Stimulated activated CD8-positive, alpha-beta memory T cell treated with anti-CD3 and anti-CD28 coated beads, Interleukin-12 subunit alpha, Interleukin-12 subunit beta, amount 100 ng/mL, for 1 hour (primary cell): Measurements from ENCODE around the gene PCYT2.
A peak's percentile ranks its signal among the peaks of the same experiment; 100 is the strongest.
"Not testable (repeated sequence)": the region's sequence is repeated elsewhere in the genome, so short reads cannot be mapped to it uniquely, and the experiment has no call there.

ENCODE experiments used
- DNase-seq: peaks from one replicate; pipeline ENCODE4 v3.0.0-alpha.2; 2020; ENCODE audit warnings: low read depth

The PCYT2 gene

DNA sequence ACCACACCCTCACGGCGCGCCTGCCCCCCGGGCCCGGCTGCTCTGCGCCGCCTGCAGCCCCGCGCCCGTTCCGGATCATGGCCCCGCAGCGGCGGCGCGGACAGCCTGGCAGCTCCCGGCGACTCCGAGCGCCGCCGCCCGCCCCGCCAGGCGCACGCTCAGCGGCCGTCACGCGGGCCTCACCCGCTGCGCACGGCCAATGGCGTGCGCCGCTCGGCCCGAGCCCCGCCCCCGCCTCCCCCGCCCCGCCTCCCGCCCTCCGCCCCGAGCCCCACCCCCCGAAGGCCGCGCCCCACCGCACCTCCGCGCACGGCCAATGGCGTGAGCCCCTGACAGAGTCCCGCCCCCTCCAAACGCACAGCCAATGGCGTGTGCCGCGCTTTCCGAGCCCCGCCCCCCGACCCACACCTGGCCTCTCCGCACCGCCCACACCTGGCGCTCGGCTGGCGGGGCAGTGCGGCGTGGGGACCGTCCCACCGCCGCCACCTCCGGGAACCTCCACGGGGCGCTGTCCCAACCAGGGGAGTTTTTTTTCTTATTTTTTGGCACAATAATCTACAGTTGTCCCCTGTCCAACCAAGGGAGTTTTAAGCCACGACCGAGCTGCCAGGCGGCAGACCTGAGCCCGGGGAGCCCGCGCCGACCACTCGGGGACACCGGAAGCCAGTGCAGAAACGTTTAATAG is at the start of gene PCYT2:
TSS of gene PCYT2 (minus strand) at position 123 of the 685 bp plus-strand sequence. CDS start at position 79, 44 bp downstream.
- peak; percentile 90 for DNase-seq

DNA sequence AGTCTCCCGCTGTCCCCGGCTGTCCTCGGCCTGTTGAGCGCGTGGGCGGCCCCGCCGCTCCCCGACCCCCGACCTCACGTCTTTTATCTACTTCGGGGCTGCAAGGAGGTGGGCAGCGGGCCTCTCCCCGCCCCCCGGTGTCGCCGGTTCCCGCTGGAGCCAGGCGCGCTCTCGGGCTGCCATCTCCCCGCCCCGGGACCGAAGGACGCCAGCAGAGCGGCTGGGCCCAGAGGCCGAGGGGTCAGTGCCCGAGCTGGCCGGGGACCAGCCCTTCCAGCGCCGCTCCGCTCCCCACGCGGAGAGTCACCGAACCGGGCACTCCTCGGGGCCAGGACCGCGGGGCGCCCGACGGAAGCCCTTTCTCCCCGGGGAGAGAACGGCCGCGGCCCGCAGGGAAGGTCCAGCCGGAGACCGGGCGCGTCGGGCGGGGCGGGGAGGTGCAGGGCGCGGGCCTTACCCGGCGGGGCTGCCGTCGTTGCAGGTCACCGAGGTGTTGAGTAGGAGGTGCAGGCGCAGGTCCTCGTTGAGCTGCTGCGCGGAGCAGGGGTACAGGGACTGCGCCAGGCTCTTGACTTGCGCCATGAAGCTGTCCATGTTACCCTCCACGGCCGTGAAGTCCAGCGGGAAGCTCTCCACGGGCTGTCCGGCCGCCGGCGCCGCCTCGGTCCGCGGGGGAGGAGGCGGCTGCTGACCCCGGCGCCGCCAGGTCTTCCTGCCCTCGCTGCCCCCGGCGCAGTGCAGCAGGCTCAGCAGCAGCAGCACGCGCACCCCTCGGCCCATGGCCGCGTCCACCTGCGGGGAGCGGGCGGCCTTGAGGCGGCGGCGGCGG is 49.1 kb upstream of the PCYT2 start:
- DNase-seq: no peak

DNA sequence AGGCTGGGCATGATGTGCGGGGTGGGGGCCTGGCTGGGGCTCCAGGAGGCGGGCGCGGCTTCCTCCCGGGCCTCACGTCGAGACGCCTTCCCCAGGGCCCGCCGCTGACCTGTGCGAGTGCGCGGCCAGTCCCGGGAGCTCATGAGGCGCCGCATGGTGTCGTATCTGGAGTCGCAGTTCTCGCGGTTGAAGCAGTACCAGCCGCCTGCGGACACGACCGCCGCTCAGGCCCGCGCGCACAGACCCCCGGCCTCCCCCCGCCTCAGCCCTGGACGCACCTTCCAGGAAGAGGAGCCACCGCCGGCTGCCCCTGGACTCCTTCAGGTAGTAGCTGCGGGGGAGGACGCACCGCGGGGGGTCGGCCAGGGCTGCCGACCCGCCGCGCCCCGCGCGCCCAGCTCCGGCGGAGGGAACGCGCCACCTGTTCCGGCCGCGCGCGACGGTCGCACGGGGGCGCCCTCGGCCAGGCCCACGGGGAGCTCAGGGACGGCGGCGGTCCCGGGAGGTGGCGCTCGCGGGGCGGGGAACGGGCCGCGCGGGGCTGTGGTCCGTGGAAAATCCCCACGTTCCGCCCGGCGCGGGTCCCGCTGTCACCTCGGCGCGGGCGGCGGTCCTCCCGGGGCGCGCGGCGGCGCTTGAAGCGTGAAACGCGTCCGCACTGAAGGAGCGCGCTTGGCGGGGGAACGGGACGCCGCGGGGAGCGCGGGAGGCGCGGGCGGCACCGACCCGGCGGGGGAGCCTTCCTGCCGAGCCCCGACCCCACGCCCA is 48.3 kb upstream of the PCYT2 start:
- DNase-seq: peak; percentile 73

DNA sequence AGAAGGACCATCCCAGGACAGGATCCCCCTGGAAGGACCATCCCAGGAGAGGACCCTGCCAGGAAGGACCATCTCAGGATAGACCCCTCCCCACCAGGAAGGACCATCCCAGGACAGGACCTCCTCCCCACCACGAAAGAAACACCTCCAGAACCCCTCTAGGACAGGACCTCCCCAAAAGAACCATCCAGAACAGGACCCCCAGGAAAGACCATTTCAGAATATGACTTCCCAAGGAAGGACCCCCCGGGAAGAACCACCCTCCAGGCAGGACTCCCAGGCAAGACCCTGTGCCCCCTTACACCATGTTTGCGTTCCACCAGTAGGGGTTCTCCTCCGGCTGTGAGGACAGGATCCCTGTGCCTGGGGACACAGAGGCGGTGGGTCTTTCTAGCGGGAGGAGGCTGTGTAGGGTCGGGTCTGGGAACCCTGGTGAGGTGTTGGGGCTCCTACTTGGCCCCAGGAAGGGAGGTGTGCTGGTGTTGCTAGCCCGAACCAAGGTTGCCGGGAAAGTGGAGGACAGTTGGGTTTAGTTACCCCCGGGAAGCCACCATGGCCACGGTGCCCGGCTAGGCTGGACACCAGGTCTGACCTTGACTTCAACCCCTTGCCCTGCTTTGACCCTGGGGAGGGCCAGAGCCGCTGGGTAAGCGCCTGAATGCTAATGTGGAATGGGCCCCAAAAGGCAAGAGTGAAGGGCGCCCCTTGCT is 47.6 kb upstream of the PCYT2 start:
- no peak for DNase-seq

DNA sequence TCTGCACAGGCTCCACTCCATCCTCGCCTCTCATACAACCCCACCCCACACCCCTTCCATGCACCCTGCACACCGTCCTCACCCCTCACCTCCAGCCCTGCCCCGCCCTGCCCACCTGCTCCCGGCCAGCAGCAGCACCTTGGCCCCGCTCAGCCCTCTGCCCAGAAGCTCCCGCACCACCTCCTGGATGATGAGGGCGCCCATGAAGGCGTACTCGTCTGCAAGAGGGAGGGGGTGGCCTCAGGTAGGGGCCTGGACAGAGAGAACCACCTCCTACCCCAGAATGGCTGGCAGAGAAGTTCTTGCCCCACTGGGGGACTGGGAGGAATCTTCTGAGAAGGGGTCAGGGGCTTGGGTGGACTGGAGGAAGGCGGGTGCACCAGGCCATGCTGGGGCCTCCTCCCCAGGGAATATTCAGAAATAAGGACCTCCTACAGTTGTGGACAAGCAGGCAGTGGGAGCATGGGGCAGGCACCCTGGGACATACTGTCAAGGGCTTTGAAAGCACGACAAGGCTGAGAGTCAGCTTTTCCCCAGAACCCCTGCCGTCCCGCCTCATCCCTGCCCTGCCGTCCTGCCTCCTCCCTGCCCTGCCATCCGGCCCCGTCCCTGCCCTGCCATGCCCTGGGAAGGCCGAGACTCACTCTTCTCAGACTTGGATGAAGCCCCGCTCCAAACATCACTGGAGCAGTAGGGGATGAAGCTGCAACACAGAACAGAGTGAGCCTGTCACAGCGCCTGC is 46.7 kb upstream of the PCYT2 start:
- no peak for DNase-seq

DNA sequence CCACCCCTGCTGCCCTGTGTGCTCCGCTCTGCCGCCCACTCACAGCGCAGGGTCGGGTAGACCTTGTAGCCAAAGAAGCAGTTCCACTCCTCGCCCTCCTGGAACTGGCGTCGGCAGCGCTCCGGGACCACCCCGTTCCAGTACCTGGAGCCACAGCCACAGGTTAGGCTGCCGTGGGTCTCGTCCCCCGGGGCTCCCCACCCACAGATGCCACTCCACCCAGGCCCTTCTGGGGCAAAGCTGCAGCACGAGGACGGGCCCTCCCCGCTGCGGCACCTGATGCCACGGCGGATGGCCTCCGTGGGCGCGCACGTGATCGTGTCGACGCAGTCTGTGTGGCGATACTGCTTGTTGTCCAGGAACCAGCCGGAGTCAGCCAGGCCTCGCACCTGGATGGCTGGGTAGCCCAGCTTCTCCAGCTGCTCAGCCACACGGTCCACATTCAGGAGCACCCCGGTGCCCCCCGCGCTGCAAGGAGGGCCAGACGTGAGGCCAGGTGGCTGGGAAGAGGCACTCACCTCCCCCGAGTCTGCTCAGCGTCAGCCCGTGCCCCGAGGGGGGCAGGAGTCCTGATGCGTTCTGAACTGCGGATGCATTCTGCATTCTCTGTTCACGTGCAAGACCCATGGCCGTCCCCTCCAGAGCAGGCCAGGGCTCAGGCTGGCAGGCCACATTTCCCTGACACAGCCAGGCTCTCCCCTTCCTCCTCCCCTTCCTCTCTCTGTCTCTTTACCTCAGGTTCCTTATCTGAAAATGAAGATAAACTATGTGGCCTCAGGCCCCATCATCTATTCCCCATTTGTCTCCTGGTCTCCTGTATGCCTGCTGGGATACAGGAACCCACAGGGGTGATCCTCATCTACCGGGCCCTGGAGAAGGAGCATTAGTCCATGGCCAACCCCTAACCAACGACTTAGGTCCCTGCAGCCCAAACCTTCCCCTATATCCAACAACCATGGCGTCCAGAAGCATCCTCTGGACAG is 45.7 kb upstream of the PCYT2 start:
- no peak for DNase-seq

DNA sequence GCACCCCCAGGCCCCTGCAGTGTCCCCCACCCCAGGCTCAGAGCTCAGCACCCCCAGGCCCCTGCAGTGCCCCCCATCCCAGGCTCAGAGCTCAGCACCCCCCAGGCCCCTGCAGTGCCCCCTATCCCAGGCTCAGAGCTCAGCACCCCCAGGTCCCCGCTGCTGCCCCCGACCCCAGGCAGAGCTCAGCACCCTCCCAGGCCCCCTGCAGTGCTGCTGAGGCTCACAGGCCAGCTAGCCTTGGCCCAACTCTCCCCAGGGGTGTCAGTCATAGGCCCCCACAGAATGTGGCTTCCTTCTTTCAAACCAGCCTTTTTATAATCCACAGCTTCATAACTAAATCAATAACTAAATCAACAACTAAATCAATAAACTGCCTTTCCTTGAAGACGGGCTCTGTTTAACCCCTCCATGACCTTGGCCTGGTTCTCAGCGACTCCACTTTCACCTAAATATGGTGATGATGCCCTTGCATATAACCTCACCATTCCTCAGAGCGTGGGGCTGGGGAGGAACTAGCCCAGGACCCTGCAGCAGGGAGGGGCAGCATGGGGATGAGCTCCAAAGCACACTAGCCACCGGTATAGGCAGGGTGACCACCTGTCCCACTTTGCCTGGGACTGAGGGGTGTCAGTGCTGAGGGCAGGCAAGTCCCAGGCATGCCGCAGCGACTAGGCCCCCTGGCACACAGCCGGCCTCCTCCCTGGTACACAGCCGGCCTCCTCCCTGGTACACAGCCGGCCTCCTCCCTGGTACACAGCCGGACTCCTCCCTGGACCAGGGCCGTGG is 44.8 kb upstream of the PCYT2 start:
- no peak for DNase-seq

DNA sequence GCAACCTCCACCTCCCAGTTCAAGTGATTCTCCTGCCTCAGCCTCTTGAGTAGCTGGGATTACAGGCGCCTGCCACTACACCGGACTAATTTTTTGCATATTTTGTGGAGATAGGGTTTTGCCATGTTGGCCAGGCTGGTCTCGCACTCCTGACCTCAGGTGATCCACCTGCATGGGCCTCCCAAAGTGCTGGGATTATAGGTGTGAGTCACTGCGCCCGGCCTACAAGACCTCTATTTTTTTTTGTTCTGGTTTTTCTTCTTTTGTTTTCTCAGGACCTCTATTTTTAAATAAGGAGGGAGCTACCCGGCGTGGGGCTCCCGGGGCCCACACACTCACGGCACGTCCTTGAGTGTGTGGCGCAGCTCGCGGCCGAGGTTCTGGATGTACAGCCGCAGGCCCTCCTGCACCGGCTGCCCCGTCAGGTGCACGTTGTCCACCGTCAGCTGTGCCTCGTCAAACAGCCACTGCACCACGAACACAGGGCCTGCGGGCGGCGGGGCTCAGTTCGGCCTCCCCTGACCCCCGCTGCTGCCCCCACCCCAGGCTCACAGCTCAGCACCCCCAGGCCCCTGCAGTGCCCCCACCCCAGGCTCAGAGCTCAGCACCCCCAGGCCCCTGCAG is 44.0 kb upstream of the PCYT2 start:
- no peak for DNase-seq

DNA sequence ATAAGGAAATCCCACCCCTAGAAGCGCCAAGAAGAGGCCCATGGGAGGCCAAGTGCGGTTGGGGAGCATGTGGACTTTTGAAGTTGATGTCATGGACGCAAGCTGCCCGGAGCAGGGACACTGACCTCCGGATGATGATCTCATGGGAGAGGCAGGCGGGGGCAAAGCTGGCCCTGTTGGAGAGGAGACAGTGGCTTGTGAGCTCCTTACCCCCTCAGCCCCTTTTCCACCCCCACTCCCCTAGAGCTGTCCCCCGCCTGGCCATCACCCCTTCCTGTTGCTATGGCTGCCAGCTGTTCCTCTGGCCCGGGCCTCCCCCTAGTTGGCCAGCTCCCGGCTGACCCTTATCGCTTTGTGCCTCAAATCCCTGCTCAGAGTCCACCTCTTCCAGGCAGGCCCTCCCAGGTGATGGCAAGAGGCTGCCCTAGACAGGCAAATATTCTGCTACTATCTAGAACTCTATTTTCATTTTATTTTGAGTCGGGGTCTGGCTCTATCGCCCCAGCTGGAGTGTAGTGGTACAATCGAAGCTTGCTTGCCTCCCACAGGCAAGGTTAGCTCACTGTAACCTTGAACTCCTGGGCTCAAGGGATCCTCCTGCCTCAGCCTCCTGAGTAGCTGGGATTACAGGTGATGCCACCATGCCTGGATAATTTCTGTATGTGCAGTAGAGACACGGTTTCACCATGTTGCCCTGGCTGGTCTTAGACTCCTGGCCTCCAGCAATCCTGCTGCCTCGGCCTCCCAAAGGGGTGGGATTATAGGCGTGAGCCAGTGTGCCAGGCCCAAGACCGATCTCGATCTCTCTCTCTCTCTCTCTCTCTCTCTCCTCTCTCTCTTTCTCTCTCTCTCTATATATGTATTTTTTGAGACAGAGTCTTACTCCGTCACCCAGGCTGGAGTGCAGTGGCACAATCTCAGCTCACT is 43.2 kb upstream of the PCYT2 start:
- DNase-seq: no peak

DNA sequence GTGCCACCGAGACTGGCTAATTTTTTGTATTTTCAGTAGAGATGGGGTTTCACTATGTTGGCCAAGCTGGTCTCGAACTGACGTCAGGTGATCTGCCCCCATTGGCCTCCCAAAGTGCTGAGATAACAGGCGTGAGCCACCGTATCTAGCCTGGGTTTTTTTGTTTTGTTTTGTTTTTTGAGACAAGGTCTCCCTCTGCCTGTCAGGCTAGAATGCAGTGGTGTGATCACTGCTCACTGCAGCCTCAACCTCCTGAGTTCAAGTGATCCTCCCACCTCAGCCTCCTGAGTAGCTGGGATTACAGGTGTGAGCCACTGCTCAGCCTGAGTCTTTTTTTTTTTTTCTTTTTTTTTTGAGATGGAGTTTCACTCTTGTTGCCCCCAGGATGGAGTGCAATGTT is 42.2 kb upstream of the PCYT2 start:
- DNase-seq: not testable (repeated sequence)

DNA sequence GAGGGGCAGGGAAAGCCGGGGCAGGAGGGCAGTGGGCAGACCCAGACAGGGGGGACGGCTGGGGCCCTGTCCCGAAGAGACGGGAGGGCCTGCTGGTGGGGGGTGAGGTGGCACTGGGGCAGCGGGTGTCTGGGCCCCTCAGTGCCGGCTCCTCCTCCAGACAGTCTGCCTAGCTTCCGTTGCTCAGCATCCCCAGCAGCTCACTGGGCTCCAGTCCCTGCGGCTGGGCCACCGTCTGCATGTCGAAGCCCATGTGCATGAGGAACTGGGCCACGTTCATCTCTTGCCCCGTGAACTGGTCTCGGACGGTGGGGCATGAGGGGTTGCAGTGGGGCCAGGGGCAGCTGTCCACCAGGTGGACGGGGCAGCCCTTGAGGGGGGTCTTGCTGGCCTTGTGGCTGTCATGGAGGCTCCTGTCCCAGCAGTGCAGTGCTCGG is 41.6 kb upstream of the PCYT2 start:
- DNase-seq: no peak

DNA sequence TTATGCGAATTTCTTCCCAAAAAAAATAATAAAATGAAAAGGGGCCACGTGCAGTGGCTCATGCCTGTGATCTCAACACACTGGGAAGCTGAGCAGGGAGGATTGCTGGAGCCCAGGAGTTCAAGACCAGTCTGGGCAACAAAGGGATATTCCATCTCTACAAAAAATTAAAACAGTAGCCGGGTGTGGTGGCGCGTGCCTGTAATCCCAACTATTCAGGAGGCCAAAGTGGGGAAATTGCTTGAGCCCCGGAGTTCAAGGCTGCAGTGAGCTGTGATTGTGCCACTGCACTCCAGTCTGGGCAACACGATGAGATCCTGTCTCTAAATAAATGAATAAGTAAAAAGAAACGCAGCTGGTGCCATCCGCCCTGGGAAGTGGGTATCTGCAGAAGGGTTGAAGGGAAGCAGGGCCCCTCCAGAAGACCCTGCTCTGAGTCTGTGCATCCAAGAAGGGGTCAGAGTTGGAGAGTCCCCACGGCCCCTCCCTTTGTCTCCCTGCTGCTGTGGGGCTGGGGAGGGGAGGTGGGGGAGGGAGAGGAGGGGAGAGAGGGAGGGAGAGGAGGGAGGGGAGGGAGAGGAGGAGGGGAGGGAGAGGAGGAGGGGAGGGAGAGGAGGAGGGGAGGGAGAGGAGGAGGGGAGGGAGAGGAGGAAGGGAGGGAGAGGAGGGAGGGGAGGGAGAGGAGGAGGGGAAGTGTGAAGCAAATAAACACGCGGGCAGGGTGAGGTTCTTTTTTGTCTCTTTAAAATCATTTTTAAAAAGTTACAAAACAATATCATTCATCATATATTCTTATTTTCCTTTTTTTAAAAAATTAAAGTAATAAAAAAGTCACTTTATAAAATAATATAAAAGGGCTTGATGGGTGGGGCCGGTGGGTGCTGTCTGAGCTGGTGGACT is 40.8 kb upstream of the PCYT2 start:
- no peak for DNase-seq

DNA sequence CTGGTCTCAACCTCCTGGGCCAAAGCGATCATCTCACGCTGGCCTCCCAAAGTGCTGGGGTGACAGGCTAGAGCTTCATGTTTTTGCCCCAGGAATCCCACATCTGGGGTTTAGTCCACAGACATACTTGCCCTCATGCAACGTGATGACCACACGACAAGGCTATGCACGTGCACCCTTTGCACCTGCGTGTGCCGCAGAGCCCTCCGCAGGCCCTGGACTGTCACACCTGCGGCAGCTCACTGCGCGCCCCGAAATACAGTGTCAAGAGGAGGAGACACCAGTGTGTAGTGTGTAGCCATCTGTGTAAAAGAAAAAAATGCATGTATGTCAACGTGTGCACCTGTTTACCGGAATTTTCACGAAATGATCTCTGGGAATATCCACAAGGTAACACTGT is 39.3 kb upstream of the PCYT2 start:
- no peak for DNase-seq

DNA sequence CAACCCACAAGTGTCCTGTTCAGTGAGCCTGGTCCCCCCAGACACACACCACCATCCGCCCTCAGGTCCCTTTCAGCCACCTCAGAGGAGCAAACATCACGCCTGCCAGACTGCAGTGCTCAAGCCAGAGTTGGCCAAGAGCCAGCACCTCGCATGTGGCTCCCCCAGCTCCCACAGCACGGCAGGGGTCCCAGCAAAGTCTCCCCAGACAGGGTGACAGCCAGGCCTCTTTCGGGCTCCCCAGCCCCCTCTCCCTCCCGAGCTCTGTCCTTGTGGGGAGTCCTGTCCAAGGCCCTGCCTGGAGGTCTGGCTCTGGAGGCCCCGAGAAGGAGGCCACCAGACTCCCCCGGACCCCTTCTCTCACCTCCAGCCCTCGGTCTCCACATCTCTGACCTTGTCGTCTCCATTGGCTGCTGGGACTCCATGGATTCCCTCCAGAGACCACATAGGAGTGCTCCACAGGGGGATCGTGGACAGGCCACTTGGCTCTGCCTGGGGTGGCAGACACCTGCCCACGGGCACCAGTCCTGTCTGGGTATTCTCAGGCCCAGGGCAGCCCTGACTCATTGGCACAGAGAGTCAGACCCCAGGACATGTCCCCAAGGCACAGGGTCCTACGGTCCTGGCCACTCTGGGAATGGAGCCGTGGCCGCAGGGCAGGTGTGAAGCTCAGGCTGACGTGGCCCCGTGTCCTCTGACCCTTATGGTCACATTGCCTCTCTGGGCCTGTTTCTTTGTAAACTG is 37.6 kb upstream of the PCYT2 start:
- no peak for DNase-seq

DNA sequence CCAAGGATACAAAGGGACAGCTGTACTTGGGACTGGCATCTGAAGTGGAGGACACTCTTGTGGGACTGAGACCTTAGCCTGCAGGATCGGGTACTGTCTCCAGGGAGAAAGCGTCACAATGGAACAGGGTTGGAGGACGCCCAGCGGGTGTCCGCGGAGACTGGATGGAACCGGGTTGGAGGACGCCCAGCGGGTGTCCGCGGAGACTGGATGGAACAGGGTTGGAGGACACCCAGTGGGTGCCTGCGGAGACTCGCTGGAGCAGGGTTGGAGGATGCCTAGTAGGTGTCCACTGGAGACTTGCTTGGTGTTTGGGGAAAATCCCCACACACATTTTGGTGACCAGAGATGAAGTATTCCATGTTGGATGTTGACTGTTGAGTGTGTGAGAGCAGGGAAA is 36.0 kb upstream of the PCYT2 start, which contains the start of gene MYADML2:
TSS of gene MYADML2 (minus strand) at position 45 of the 400 bp plus-strand sequence. CDS start 5,492 bp downstream, outside the sequence.
- DNase-seq: no peak

DNA sequence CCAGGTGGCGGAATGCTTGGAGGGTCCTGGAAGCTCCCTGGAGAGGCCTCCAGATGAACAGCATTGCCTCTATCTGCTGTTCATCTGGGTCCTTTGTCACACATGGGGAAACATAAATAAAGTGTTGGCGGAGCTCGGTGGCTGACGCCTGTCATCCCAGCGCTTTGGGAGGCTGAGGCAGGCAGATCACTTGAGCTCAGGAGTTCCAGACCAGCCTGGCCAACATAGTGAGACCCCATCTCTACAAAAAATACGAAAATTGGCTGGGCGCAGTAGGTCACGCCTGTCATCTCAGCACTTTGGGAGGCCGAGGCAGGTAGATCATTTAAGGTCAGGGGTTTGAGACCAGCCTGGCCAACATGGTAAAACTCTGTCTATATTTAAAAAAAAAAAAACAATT is 33.7 kb upstream of the PCYT2 start:
- no peak for DNase-seq
